Heart left ventricle (tissue), 13 donors: ENCODE data around the gene TEKT1.
"Not testable (repeated sequence)": the region's sequence is repeated elsewhere in the genome, so short reads cannot be mapped to it uniquely, and the experiment has no call there.

Experiments
- CTCF ChIP-seq, 12 donors: fragments of 200-600 bp; sonication (generic) in 4 of 12; IDR thresholded peaks; one replicate each; pipeline versions ENCODE4 v1.5.0 to v1.8.0; 2018 to 2022; ENCODE audit warnings: antibody characterized with exemption in 12 of 12, mild to moderate bottlenecking in 5 of 12
- POLR2A ChIP-seq, 2 donors: fragments of 450-650 bp; IDR thresholded peaks; one replicate each; pipeline ENCODE4 v1.6.1; 2017; ENCODE audit warnings: antibody characterized with exemption in 2 of 2, mild to moderate bottlenecking in 2 of 2, moderate library complexity in 2 of 2
- donor health status: ischemic (EF 13 %, LVEDD 7.1; RV severe dilation, severe dysfunction).
- donor health status: DM: no; HTN: yes; CAD: no.
- donor health status: DM: no; HTN: no; CAD: no.
- donor health status: ischemic (EF 25% LVEDD 6.9; RV normal size, moderate dysfunction).
- donor health status: ischemic (EF 25% LVEDD 5.7; RV mildly dilated, moderate dysfunction).
- donor health status: ischemic (EF 35%, LVEDD 5.7; RV mildly dilated, moderate dysfunction).
- donor health status: nonischemic (EF 11% LVEDD 7.7; RV severe dilation, severe dysfunction).
- donor health status: DM: yes; HTN: yes; CAD: no.
- donor health status: PGD.
- donor health status: ischemic (EF 29% LVEDD 5.4; RV normal size, mild dysfunction).
- donor health status: nonischemic (EF 23%, LVEDD 6.1; RV moderate dilation, normal function).

DNA sequence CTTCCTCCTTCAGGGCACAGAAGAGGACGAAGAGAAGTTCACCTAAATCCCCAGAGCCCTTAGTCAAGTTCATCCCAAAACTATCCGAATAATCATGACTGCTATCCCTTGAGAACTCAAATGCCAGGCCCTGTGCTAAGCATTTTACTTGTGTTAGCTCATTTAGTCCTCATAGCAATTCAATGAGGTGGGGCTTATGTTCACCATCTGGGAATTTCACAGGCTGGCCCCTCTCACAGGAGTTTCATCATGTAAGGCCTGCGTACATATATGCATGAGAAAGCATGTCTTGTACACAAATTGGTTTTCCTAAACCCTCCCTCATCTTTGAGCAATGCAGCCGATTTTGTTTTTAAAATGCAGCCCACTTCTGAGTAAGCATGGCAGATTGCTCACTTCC, 12.9 kb upstream of the TEKT1 start:
- not testable (repeated sequence) for TF ChIP-seq CTCF, POLR2A (IDR thresholded peaks at IDR 0.05)
